ENCODE results near the gene PARP8. TPM values are rescaled to one million over a fixed set of nuclear protein-coding genes. Genes with fewer than 3 reads are reported as not detected.
"Not testable (repeated sequence)": the region's sequence is repeated elsewhere in the genome, so short reads cannot be mapped to it uniquely, and the experiment has no call there.

The PARP8 gene, protein sequence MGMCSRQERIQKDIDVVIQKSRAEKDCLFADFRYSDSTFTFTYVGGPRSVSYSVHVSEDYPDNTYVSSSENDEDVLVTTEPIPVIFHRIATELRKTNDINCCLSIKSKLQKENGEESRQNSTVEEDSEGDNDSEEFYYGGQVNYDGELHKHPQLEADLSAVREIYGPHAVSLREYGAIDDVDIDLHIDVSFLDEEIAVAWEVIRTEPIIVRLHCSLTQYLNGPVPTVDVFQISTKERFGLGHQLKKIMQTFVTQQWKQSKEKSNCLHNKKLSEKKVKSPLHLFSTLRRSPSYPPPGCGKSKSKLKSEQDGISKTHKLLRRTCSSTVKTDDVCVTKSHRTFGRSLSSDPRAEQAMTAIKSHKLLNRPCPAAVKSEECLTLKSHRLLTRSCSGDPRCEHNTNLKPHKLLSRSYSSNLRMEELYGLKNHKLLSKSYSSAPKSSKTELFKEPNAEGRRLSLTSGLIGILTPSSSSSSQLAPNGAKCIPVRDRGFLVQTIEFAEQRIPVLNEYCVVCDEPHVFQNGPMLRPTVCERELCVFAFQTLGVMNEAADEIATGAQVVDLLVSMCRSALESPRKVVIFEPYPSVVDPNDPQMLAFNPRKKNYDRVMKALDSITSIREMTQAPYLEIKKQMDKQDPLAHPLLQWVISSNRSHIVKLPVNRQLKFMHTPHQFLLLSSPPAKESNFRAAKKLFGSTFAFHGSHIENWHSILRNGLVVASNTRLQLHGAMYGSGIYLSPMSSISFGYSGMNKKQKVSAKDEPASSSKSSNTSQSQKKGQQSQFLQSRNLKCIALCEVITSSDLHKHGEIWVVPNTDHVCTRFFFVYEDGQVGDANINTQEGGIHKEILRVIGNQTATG
- total RNA-seq (2012; rRNA removed) = 9.6 and 13.1 TPM in 2 replicates

DNA sequence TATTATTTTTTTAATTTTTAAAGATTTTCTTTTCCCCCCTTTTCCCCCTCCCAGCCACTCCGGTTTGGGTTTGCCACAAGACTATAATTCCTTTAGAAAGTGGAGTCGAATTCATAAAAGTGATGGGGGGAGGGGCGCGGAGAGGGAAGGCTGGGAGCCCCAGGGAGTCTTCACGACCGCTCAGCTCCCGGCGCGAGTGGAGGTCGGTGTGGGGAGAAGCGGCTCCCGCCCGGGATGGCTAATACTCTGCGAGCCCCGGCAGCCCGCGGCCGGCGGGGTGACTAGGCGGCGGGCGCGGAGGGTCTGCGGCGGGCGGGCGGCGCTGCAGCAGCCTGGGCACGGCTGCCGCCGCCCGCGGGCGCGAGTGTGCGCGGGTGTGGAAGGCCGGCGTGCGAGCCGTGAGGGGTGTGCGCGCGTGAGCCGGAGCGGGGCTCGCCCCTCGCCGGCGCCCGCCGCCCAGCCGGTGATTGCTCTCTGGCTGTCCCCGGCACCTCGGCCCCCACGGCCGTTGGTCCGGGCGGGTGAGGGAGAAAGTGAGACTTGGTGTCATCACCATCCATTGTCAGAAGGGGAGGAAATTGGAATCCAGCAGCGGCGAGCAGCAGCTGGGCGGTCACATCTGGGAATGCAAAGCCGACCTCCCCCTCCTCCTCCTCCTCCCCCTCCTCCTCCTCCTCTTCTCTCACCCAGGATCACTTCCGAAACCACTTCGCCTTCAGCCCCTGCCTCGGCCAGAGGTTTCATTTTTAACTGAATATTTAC lies at the start of gene PARP8:
Gene PARP8, plus strand, starts transcription at position 377 of the 762 bp plus-strand sequence. CDS start 459 bp downstream, outside the sequence.
- H3K9ac ChIP-seq (ENCODE audit: low read depth, low read length) = peak within 1 kb of the TSS; percentile 85
- H3K4me1 ChIP-seq (ENCODE audit: control insufficient read depth, insufficient read depth, low read length) = no peaks in the 10 kb centered on the region
- peak within 1 kb of the TSS; percentile 99 for H3K4me3 ChIP-seq (ENCODE audit: low read length)
- H3K27me3 ChIP-seq (ENCODE audit: control insufficient read depth, insufficient read depth, low read length) = no peaks in the 10 kb centered on the region
- H3K4me2 ChIP-seq (ENCODE audit: low read length) = peak within 1 kb of the TSS; percentile 99
- no peaks in the 10 kb centered on the region for H3K9me3 ChIP-seq (replicated peaks; ENCODE audit: low read length)
- no peaks in the 10 kb centered on the region for H3K36me3 ChIP-seq (ENCODE audit: insufficient read depth, low read length)

DNA sequence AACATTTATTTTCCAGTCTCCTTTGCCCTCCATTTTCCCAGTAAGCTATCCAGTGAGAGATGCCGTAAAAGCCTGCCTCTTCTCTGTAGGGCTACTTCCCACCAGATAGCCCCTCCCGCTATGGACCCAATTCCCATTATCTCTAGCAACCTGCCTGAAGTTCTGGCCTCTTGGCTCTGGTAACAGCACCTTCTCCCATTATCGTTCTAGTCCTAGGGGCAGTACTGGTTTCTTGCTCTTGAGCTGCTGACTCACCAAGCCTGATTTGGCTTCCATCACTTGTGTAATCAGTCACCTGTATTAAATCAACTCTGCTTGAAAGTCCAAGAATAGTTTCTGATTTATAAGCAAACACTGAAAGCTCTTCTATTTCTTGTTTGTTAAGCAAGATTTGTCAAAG lies 42.8 kb upstream of the PARP8 start:
- Histone ChIP-seq H3K4me1 (ENCODE audit: control insufficient read depth, insufficient read depth, low read length) (no peaks in the 10 kb centered on the region), H3K9ac (ENCODE audit: low read depth, low read length) (no peak overlapping the region), H3K36me3 (ENCODE audit: insufficient read depth, low read length) (no peaks in the 10 kb centered on the region), H3K9me3 (replicated peaks; ENCODE audit: low read length) (no peaks in the 10 kb centered on the region), H3K4me3 (ENCODE audit: low read length) (no peak overlapping the region), H3K27me3 (ENCODE audit: control insufficient read depth, insufficient read depth, low read length) (no peaks in the 10 kb centered on the region), H3K4me2 (ENCODE audit: low read length) (no peak overlapping the region)

DNA sequence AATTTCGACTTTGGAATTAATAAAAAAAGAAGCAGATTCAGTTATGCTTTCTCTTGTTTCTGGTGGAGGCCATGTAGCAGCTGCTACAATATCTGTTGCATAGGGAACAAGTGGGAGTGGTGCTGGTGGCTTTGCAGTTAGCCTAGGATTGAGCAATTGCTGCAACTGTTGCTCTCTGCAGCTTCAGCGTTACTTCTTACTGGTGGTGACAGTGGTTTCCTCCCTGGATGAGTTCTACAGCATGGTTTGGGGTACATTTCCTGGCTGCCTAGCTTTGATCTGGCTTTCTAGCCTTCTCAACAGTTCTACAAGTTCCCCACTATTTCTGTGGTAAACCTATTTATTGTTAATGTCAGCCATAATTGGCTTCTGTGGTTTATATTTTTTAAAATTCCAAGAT lies 31.6 kb upstream of the PARP8 start:
- not testable (repeated sequence) for H3K9ac ChIP-seq (ENCODE audit: low read depth, low read length); H3K4me2 ChIP-seq (ENCODE audit: low read length); H3K27me3 ChIP-seq (ENCODE audit: control insufficient read depth, insufficient read depth, low read length); H3K9me3 ChIP-seq (replicated peaks; ENCODE audit: low read length); H3K4me3 ChIP-seq (ENCODE audit: low read length); H3K4me1 ChIP-seq (ENCODE audit: control insufficient read depth, insufficient read depth, low read length); H3K36me3 ChIP-seq (ENCODE audit: insufficient read depth, low read length)

DNA sequence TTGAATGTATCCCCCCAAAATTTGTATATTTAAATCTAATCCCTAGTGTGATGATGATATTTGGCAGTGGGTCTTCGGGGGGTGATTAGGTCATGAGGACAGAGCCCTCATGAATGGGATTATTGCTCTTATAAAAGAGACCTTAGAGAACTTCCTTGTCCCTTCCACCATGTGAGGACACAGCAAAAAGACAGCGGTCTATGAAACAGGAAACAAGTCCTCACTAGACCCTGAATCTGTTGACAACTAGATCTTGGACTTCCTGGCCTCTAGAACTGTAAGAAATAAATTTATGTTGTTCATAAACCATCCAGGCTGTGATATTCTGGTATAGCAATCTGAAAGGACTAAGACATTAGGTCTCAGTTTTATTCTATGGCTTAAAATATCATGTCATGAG lies 28.9 kb upstream of the PARP8 start:
- H3K27me3 ChIP-seq (ENCODE audit: control insufficient read depth, insufficient read depth, low read length); H3K4me3 ChIP-seq (ENCODE audit: low read length); H3K9ac ChIP-seq (ENCODE audit: low read depth, low read length); H3K4me2 ChIP-seq (ENCODE audit: low read length); H3K4me1 ChIP-seq (ENCODE audit: control insufficient read depth, insufficient read depth, low read length); H3K36me3 ChIP-seq (ENCODE audit: insufficient read depth, low read length); H3K9me3 ChIP-seq (replicated peaks; ENCODE audit: low read length): not testable (repeated sequence)

DNA sequence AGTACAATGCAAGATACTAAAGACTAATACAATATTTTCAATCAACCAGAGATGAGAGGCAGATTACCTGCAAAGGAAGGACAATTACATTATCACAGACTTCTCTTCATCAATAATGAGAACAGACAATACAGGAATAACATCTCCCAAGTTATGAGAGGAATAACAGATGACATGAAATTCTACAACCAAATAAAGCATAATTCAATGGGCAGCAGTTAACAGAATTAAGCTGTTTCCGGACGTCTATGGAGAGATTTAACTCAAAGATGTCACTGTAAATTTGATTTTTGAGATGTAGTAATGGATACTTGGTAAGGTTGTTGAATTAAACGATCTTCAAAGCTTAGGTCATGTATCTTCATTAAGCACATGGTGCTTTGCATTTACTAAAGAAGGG lies 19.8 kb upstream of the PARP8 start:
- H3K36me3 ChIP-seq (ENCODE audit: insufficient read depth, low read length) = no peaks in the 10 kb centered on the region
- no peak overlapping the region for H3K4me2 ChIP-seq (ENCODE audit: low read length)
- H3K9ac ChIP-seq (ENCODE audit: low read depth, low read length) = no peak overlapping the region
- no peaks in the 10 kb centered on the region for H3K27me3 ChIP-seq (ENCODE audit: control insufficient read depth, insufficient read depth, low read length)
- no peaks in the 10 kb centered on the region for H3K4me1 ChIP-seq (ENCODE audit: control insufficient read depth, insufficient read depth, low read length)
- H3K4me3 ChIP-seq (ENCODE audit: low read length) = no peak overlapping the region
- no peaks in the 10 kb centered on the region for H3K9me3 ChIP-seq (replicated peaks; ENCODE audit: low read length)

DNA sequence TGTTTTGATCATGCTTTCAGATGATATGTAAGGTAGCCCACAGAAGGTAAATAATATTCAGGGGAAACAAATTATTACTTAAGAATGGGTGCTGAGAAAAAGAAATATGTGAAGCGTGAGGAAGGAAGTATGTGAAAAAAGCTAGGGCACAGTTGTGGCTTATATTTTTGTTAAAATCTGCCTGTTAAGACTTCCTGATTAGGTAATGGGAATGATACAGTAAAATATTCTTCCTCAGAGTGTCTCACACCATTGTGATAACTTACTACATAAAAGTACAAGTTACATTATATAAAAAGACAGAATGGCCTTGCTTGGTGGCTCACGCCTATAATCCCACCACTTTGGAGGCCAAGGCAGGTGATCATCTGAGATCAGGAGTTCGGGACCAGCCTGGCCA lies 18.7 kb upstream of the PARP8 start:
- no peaks in the 10 kb centered on the region for H3K9me3 ChIP-seq (replicated peaks; ENCODE audit: low read length)
- H3K27me3 ChIP-seq (ENCODE audit: control insufficient read depth, insufficient read depth, low read length) = no peaks in the 10 kb centered on the region
- no peak overlapping the region for H3K4me2 ChIP-seq (ENCODE audit: low read length)
- H3K36me3 ChIP-seq (ENCODE audit: insufficient read depth, low read length) = no peaks in the 10 kb centered on the region
- no peaks in the 10 kb centered on the region for H3K4me1 ChIP-seq (ENCODE audit: control insufficient read depth, insufficient read depth, low read length)
- no peak overlapping the region for H3K9ac ChIP-seq (ENCODE audit: low read depth, low read length)
- no peak overlapping the region for H3K4me3 ChIP-seq (ENCODE audit: low read length)

DNA sequence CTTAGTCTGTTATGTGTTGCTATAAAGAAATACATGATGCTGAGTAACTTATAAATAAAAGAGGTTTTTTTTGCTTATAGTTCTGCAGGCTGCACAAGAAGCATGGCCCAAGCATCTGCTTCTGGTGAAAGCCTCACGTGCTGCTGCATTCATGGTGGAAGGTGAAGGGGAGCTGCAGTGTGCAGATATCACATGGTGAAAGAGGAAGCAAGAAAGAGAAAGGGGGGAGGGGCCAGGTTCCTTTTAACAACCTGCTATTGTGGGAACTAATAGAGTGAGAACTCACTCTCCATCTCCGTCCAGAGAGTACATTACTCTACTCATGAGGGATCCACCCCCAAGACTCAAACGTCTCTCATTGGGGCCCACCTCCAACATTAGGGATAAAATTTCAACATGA lies 12.5 kb upstream of the PARP8 start:
- H3K27me3 ChIP-seq (ENCODE audit: control insufficient read depth, insufficient read depth, low read length) = no peaks in the 10 kb centered on the region
- H3K9ac ChIP-seq (ENCODE audit: low read depth, low read length) = no peak overlapping the region
- no peak overlapping the region for H3K4me3 ChIP-seq (ENCODE audit: low read length)
- H3K4me1 ChIP-seq (ENCODE audit: control insufficient read depth, insufficient read depth, low read length) = no peaks in the 10 kb centered on the region
- no peaks in the 10 kb centered on the region for H3K36me3 ChIP-seq (ENCODE audit: insufficient read depth, low read length)
- H3K9me3 ChIP-seq (replicated peaks; ENCODE audit: low read length) = no peaks in the 10 kb centered on the region
- H3K4me2 ChIP-seq (ENCODE audit: low read length) = no peak overlapping the region

DNA sequence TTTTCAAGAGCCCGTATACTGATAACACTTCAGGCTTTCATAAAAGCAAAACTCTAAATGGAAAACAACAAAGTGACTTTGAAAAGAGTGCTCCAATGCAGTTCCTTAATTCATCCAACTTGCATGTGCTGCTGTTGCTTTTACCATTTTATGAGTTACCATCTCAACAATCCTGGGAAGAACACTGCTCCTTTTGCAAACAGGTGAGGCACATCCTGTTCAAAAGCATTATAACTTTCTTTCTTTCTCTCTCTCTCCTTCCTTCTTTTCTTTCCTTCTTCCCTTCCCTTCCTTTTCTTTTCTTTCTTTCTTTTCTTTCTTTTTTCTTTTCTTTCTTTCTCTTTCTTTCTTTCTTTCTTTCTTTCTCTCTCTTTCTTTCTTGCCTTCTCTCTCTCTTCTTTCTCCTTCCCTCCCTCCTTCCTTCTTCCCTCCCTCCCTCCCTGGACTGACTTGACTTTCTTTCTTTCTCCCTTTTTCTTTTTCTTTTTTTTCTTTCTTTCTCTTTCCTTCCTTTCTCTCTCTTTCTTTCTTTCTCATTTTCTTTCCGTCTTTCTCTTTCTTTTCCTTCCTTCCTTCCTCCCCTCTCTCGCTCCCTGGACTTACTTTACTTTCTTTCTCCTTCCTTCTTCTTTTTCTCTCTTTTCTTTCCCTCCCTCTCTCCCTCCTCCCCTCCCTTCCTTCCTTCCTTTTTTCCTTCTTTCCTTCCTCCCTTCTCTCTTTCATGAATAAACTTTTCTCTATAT lies 11.2 kb upstream of the PARP8 start:
- Histone ChIP-seq H3K4me3 (ENCODE audit: low read length) (no peak overlapping the region), H3K36me3 (ENCODE audit: insufficient read depth, low read length) (no peaks in the 10 kb centered on the region), H3K4me1 (ENCODE audit: control insufficient read depth, insufficient read depth, low read length) (no peaks in the 10 kb centered on the region)

DNA sequence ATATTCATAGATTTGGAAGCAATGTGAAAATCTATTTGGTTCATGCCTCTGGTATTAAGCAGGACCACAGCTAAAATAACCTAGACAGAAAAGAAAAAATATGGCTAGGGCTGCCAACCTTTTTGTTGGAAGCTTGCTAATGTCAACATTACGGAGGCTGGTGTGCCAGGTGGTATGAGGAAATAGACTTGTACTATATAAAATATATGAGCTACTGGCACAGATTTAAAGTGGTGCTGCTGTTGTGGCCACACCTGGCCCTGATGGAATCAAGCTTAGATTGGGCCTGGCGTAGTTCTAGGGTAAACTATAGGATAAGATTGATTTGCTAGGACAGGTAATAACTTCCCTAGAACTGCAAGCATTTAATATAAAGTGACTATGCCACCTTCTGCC lies 10.6 kb upstream of the PARP8 start:
- Histone ChIP-seq H3K9me3 (replicated peaks; ENCODE audit: low read length) (no peaks in the 10 kb centered on the region), H3K27me3 (ENCODE audit: control insufficient read depth, insufficient read depth, low read length) (no peaks in the 10 kb centered on the region), H3K4me3 (ENCODE audit: low read length) (no peak overlapping the region), H3K36me3 (ENCODE audit: insufficient read depth, low read length) (no peaks in the 10 kb centered on the region), H3K9ac (ENCODE audit: low read depth, low read length) (no peak overlapping the region), H3K4me1 (ENCODE audit: control insufficient read depth, insufficient read depth, low read length) (no peaks in the 10 kb centered on the region), H3K4me2 (ENCODE audit: low read length) (no peak overlapping the region)

More for the DNA sequence above, 11.2 kb upstream of the PARP8 start:
- Histone ChIP-seq H3K9ac (ENCODE audit: low read depth, low read length) (no peak overlapping the region), H3K4me2 (ENCODE audit: low read length) (no peak overlapping the region), H3K9me3 (replicated peaks; ENCODE audit: low read length) (no peaks in the 10 kb centered on the region), H3K27me3 (ENCODE audit: control insufficient read depth, insufficient read depth, low read length) (no peaks in the 10 kb centered on the region)

DNA sequence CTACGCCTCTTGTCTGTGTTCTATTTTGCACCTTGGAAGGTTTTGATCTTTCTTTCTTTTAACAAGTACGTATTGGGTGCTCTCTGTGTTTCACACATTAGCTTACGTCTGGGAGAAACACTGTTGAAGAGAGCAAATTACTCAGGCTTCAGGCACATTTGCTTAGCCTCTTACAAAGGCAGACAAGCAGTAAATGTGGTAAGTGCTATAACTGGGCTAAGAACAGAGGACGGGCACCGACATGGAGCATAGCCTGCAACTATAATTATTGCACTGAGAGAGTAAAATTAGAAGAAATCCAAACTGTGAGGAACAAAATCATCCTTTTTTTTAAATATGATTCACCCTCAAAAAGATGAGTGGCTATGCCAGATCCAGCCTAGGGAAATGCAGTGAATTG lies 9.4 kb upstream of the PARP8 start:
- Histone ChIP-seq H3K4me1 (ENCODE audit: control insufficient read depth, insufficient read depth, low read length) (no peaks in the 10 kb centered on the region), H3K27me3 (ENCODE audit: control insufficient read depth, insufficient read depth, low read length) (no peaks in the 10 kb centered on the region), H3K36me3 (ENCODE audit: insufficient read depth, low read length) (no peaks in the 10 kb centered on the region)

DNA sequence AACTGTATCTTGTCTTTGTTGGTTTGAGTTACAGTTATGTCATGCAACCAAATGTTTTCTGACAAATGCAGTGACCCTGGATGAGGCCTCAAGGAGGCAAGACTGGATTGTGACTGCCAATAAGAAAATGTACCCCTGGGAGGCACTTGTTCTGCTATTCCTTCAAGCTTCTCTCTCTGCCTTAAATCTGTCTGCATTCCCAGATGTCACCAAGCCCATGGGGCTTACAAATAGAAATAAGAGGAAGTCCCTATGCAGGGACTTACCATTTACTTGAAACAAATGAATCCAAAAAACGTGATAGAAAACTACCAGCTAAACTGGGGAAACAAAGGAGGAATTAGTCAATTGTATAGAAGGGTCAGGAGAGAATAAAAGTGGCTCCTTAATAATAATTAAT lies 8.2 kb upstream of the PARP8 start:
- H3K27me3 ChIP-seq (ENCODE audit: control insufficient read depth, insufficient read depth, low read length) = no peaks in the 10 kb centered on the region
- no peaks in the 10 kb centered on the region for H3K9me3 ChIP-seq (replicated peaks; ENCODE audit: low read length)
- H3K4me3 ChIP-seq (ENCODE audit: low read length) = no peak overlapping the region
- no peak overlapping the region for H3K4me2 ChIP-seq (ENCODE audit: low read length)
- no peaks in the 10 kb centered on the region for H3K36me3 ChIP-seq (ENCODE audit: insufficient read depth, low read length)
- H3K9ac ChIP-seq (ENCODE audit: low read depth, low read length) = no peak overlapping the region
- no peaks in the 10 kb centered on the region for H3K4me1 ChIP-seq (ENCODE audit: control insufficient read depth, insufficient read depth, low read length)

More for the DNA sequence above, 9.4 kb upstream of the PARP8 start:
- Histone ChIP-seq H3K4me2 (ENCODE audit: low read length) (no peak overlapping the region), H3K9me3 (replicated peaks; ENCODE audit: low read length) (no peaks in the 10 kb centered on the region), H3K4me3 (ENCODE audit: low read length) (no peak overlapping the region), H3K9ac (ENCODE audit: low read depth, low read length) (no peak overlapping the region)

Data from skeletal muscle satellite cell (primary cell).